CD4-positive, alpha-beta T cell (primary cell): ENCODE measurements around the gene ARID1B. TPM values are rescaled to one million over a fixed set of nuclear protein-coding genes. Genes with fewer than 3 reads are reported as not detected.

ENCODE experiments used
- ATAC-seq: fragments of 200-7000 bp; cut with Tn5 transposase; one replicate; pipeline ENCODE4 v1.10.0; 2022; ENCODE audit warnings: mild to moderate bottlenecking; ENCODE audit not compliant: poor library complexity
- CTCF ChIA-PET: fragments of 350-600 bp; sonication (Branson Sonifier 250); formaldehyde crosslinking; loops from one replicate; lab custom pipeline; 2021; ENCODE audit warnings: antibody characterized with exemption, inconsistent platforms; lab: Charles Lee
- POLR2A ChIA-PET: fragments of 350-600 bp; sonication (Branson Sonifier 250); formaldehyde crosslinking; loops from one replicate; lab custom pipeline; 2021; ENCODE audit warnings: antibody characterized with exemption, inconsistent platforms; lab: Charles Lee
- DNase-seq, 14 experiments: peaks; one replicate each; pipeline ENCODE4 v3.0.0-alpha.2; 2013 to 2020; ENCODE audit warnings: mixed read lengths in 2 of 14
- H3K27ac ChIP-seq, 2 donors: one replicate each; pipeline versions ENCODE4 v1.5.1 to v1.7.0; 2013; ENCODE audit warnings: low read length in 2 of 2, low read depth in 1 of 2, mild to moderate bottlenecking in 1 of 2
- H3K27me3 ChIP-seq, 2 experiments: 1 replicate in 1 of 2; 2 replicates in 1 of 2; pipeline versions ENCODE4 v1.6.1 to v1.7.0; 2013; ENCODE audit warnings: low read length in 2 of 2, control low read depth in 1 of 2, mild to moderate bottlenecking in 1 of 2, moderate library complexity in 1 of 2; ENCODE audit not compliant: insufficient read depth in 2 of 2, control insufficient read depth in 1 of 2
- H3K36me3 ChIP-seq: one replicate; pipeline ENCODE4 v1.6.1; 2013; ENCODE audit warnings: low read length, control low read depth; ENCODE audit not compliant: insufficient read depth
- H3K4me1 ChIP-seq: one replicate; pipeline ENCODE4 v1.6.1; 2013; ENCODE audit warnings: low read length, control low read depth; ENCODE audit not compliant: insufficient read depth
- H3K4me3 ChIP-seq: one replicate; pipeline ENCODE4 v1.5.1; 2013; ENCODE audit warnings: mild to moderate bottlenecking, low read length, moderate library complexity
- H3K9me3 ChIP-seq, 2 experiments: 1 replicate in 1 of 2; 2 replicates in 1 of 2; pipeline versions ENCODE4 v1.6.1 to v1.7.0; 2013; ENCODE audit warnings: low read length in 2 of 2, mild to moderate bottlenecking in 2 of 2, control low read depth in 1 of 2, moderate library complexity in 1 of 2; ENCODE audit not compliant: control insufficient read depth in 1 of 2, insufficient read depth in 1 of 2
- H3K27ac Mint-ChIP-seq: one replicate; pipeline ENCODE4 v1.8.0; 2020; ENCODE audit warnings: mixed read lengths
- H3K27me3 Mint-ChIP-seq: one replicate; pipeline ENCODE4 v1.8.0; 2021; ENCODE audit warnings: mixed read lengths
- H3K36me3 Mint-ChIP-seq: one replicate; pipeline ENCODE4 v1.8.0; 2021; ENCODE audit warnings: low read depth, mixed read lengths
- H3K4me1 Mint-ChIP-seq: one replicate; pipeline ENCODE4 v1.8.0; 2021; ENCODE audit warnings: low read depth, mixed read lengths
- H3K4me3 Mint-ChIP-seq: one replicate; pipeline ENCODE4 v1.8.0; 2020; ENCODE audit warnings: mild to moderate bottlenecking, mixed read lengths
- H3K9me3 Mint-ChIP-seq: one replicate; pipeline ENCODE4 v1.8.0; 2020; ENCODE audit warnings: mixed read lengths
- intact Hi-C, 2 experiments: fragments of 100-400 bp; cut with DNase I in 1 of 2; cut with micrococcal nuclease in 1 of 2; formaldehyde crosslinking; loops; one replicate each; pipeline versions ENCODE4 v1.15.1 to v1.9.0; 2023 to 2025; cut with DNase I, micrococcal nuclease
- total RNA-seq, 174 experiments: library from RNA in 2 of 174; stranded (reverse) in 2 of 174; gene quantifications; one replicate each; pipeline ENCODE4 v1.2.3 and lab custom pipeline; 2021 to 2026
- TF ChIP-seq, protein P1 (sequence below): fragments of 200-600 bp; IDR thresholded peaks from one replicate; pipeline ENCODE4 v1.8.0; 2022; ENCODE audit warnings: antibody characterized with exemption, mild to moderate bottlenecking

The ARID1B gene
- total RNA-seq, 2 experiments from 2014 or later, result 120 to 125 TPM

DNA sequence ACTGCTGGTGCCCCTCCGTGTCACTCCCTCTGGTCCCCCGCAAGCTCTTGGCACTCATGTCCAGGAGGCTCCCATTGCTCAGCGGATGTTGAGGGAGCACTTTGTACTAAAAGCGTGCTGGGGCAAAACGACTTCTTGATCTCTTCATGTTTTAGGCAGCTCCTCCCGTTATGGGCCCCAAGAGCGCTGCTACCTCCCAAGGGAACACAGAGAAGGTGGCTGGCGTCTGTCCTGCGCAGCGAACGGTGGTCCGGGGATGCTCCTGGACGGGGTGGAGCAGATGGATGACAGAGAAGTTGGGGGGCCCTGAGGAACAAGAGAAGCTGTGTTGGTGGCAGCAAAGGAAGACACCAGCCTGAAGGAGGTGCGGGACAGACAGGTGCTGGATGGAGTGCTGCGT, 446.3 kb downstream of the ARID1B start:
- no peaks in the 10 kb centered on the region for H3K27me3 ChIP-seq
- H3K4me3 Mint-ChIP-seq, result no peak overlapping the region
- ChIA-PET POLR2A (interaction anchor here (0.6 to 1.7 kb wide), 4 partner anchors 12 to 1419 kb away, joined by 3 to 7 read pairs (median 3); no protein-coding TSS in a partner anchor), CTCF (interaction anchor here (2.3 kb wide), 1 partner anchor 12 kb away, joined by 13 read pairs; no protein-coding TSS in a partner anchor)
- peaks cover 66% of the 10 kb centered on the region for H3K4me1 ChIP-seq
- TF ChIP-seq, protein P1, sequence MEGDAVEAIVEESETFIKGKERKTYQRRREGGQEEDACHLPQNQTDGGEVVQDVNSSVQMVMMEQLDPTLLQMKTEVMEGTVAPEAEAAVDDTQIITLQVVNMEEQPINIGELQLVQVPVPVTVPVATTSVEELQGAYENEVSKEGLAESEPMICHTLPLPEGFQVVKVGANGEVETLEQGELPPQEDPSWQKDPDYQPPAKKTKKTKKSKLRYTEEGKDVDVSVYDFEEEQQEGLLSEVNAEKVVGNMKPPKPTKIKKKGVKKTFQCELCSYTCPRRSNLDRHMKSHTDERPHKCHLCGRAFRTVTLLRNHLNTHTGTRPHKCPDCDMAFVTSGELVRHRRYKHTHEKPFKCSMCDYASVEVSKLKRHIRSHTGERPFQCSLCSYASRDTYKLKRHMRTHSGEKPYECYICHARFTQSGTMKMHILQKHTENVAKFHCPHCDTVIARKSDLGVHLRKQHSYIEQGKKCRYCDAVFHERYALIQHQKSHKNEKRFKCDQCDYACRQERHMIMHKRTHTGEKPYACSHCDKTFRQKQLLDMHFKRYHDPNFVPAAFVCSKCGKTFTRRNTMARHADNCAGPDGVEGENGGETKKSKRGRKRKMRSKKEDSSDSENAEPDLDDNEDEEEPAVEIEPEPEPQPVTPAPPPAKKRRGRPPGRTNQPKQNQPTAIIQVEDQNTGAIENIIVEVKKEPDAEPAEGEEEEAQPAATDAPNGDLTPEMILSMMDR, result no peak
- H3K36me3 ChIP-seq, result no peaks in the 10 kb centered on the region
- no peaks in the 10 kb centered on the region for H3K27me3 Mint-ChIP-seq
- DNase-seq (no peak), ATAC-seq (no peak)
- peaks cover 0 to 4% of the 10 kb centered on the region in 2 experiments for H3K9me3 ChIP-seq
- no peaks in the 10 kb centered on the region for H3K36me3 Mint-ChIP-seq
- peaks cover 61% of the 10 kb centered on the region for H3K4me1 Mint-ChIP-seq
- H3K27ac Mint-ChIP-seq, result no peak overlapping the region
- no peak overlapping the region for H3K4me3 ChIP-seq
- no peak overlapping the region for H3K27ac ChIP-seq
- no peaks in the 10 kb centered on the region for H3K9me3 Mint-ChIP-seq
- intact Hi-C loops, result loop anchor here in 1 of 2 experiments (10.0 kb wide), 1 partner anchor 161 kb away; the partner anchor contains the start of gene ZDHHC14

DNA sequence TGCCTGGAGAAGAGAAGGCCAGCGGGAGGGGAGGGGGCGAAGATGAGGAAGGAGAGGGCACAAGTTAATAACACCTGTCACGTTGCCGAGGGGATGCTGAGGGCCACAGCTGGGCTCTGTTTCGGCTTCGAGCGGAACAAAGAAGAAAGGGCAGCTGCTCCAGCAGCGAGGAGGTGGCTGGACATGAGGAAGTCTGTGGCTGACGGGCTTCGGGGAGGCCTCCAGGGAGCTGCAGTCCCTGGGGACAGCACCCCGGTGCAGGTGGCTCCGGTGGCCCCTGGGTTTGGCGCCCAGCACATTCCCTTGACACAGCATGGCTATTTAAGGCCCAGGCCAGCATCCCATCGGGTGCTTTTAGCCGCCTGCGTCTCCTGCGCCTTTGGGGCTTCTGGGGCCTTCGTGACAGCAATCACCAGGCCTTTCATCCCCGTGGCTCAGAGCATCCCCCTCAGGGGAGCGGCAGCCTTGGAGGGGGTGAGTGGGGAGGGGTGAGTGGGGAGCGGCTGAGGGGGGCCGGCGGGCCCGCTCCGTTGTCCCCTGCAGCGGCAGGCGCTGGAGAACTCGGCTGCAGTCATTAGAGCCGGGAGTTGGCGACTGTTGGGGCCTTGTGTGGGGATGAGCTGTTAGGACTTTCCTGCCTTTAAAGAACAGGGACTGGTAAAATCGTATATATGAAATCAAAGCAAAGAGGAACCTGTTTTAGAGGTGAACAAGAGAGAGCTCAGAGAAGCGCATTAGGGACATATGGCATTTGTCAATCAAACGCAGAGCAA, 447.2 kb downstream of the ARID1B start:
- ChIA-PET CTCF (interaction anchor here (2.3 kb wide), 1 partner anchor 11 kb away, joined by 13 read pairs; no protein-coding TSS in a partner anchor), POLR2A (interaction anchor here (1.7 kb wide), 1 partner anchor 50 kb away, joined by 7 read pairs; no protein-coding TSS in a partner anchor)
- H3K9me3 ChIP-seq, result peaks cover 0 to 4% of the 10 kb centered on the region in 2 experiments
- TF ChIP-seq, protein P1, result no peak
- H3K9me3 Mint-ChIP-seq, result no peaks in the 10 kb centered on the region
- H3K4me3 Mint-ChIP-seq, result no peak overlapping the region
- H3K27me3 Mint-ChIP-seq, result no peaks in the 10 kb centered on the region
- H3K27ac Mint-ChIP-seq, result no peak overlapping the region
- peaks cover 70% of the 10 kb centered on the region for H3K4me1 Mint-ChIP-seq
- no peak for DNase-seq
- no peaks in the 10 kb centered on the region for H3K36me3 Mint-ChIP-seq
- intact Hi-C loops, result loop anchor here in 1 of 2 experiments (10.0 kb wide), 1 partner anchor 160 kb away; the partner anchor contains the start of gene ZDHHC14
- no peaks in the 10 kb centered on the region for H3K36me3 ChIP-seq
- H3K4me1 ChIP-seq, result peaks cover 72% of the 10 kb centered on the region
- no peaks in the 10 kb centered on the region for H3K27me3 ChIP-seq
- no peak overlapping the region for H3K27ac ChIP-seq
- ATAC-seq, result no peak
- no peak overlapping the region for H3K4me3 ChIP-seq

DNA sequence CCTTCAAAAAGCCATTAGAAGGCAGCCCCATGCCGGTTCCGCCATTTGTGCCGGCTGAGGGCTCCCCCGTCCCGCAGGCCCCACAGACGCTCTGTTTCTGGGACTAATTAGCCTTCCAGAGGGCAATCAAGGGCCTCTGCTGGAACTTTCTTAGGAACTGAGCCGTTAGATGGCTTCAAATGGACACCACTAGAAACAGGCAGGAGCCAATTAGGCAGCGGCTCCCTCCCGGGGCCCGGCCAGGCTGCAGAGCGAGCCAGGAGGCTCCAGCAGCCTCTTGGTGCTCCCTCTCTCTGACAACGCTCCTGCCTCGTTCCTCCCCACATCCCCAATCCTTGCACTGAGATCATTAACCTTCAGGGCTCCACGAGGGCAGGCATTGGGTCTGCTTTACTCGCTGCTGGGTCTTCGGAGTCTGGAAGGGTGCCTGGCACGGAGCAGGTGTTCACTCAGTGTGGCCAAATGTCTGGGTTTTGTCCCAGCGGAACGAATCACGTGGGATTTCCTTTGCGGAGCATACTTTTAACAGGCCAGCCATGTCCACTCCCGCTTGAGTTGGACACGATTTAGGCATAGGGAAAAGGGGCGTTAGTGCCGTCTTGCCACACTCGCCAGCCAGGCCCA, 447.9 kb downstream of the ARID1B start:
- TF ChIP-seq, protein P1, result no peak
- H3K4me3 ChIP-seq, result no peak overlapping the region
- Mint-ChIP-seq H3K36me3 (no peaks in the 10 kb centered on the region), H3K27me3 (no peaks in the 10 kb centered on the region), H3K4me3 (no peak overlapping the region), H3K9me3 (no peaks in the 10 kb centered on the region), H3K27ac (no peak overlapping the region), H3K4me1 (peaks cover 75% of the 10 kb centered on the region)
- H3K4me1 ChIP-seq, result peaks cover 72% of the 10 kb centered on the region
- intact Hi-C loops, result loop anchor here in 1 of 2 experiments (10.0 kb wide), 1 partner anchor 160 kb away; the partner anchor contains the start of gene ZDHHC14
- no peak overlapping the region for H3K27ac ChIP-seq
- ChIA-PET POLR2A (no interaction called here), CTCF (no interaction called here)
- peaks cover 0 to 4% of the 10 kb centered on the region in 2 experiments for H3K9me3 ChIP-seq
- H3K36me3 ChIP-seq, result no peaks in the 10 kb centered on the region
- ATAC-seq (no peak), DNase-seq (no peak)
- no peaks in the 10 kb centered on the region for H3K27me3 ChIP-seq
